Vagina (tissue), 2 donors: ENCODE data around the gene RASAL3. TPM values are rescaled to one million over a fixed set of nuclear protein-coding genes. Genes with fewer than 3 reads are reported as not detected.
A peak's percentile ranks its signal among the peaks of the same experiment; 100 is the strongest.

ENCODE experiments used
- DNase-seq, 2 donors: peaks; one replicate each; pipeline ENCODE4 v3.0.0-alpha.2; 2017; ENCODE audit errors: extremely low spot score in 2 of 2
- H3K27ac ChIP-seq: fragments of 200-600 bp; sonication (generic); one replicate; pipeline ENCODE4 v1.5.1; 2019
- H3K27me3 ChIP-seq: fragments of 200-600 bp; sonication (generic); one replicate; pipeline ENCODE4 v1.5.1; 2019
- H3K36me3 ChIP-seq, 2 donors: fragments of 200-600 bp; sonication (generic); one replicate each; pipeline ENCODE4 v1.5.1; 2017 to 2019
- H3K4me1 ChIP-seq: fragments of 200-600 bp; sonication (generic); one replicate; pipeline ENCODE4 v1.5.1; 2019
- H3K4me3 ChIP-seq, 2 donors: fragments of 200-600 bp; sonication (generic); 1 replicate in 1 of 2; 2 replicates in 1 of 2; pipeline ENCODE4 v1.5.1; 2016 to 2019
- H3K9me3 ChIP-seq: fragments of 200-600 bp; sonication (generic); one replicate; pipeline ENCODE4 v1.5.1; 2019
- CTCF ChIP-seq, 3 experiments: fragments of 450-650 bp in 2 of 3; fragments of 200-600 bp in 1 of 3; sonication (generic) in 1 of 3; IDR thresholded peaks; one replicate each; pipeline ENCODE4 v1.5.1; 2017 to 2019; ENCODE audit warnings: antibody characterized with exemption in 3 of 3, mild to moderate bottlenecking in 2 of 3, moderate library complexity in 2 of 3
- POLR2A ChIP-seq, 2 donors: fragments of 450-650 bp; IDR thresholded peaks; one replicate each; pipeline ENCODE4 v1.6.1; 2017; ENCODE audit warnings: antibody characterized with exemption in 2 of 2, mild to moderate bottlenecking in 2 of 2, moderate library complexity in 2 of 2
- POLR2AphosphoS5 ChIP-seq, 2 donors: sonication (generic); formaldehyde crosslinking; IDR thresholded peaks; one replicate each; pipeline ENCODE4 v1.9.0; 2017; ENCODE audit warnings: antibody characterized with exemption in 2 of 2, mild to moderate bottlenecking in 2 of 2, low read depth in 1 of 2; ENCODE audit not compliant: insufficient read depth in 1 of 2
- intact Hi-C: fragments of 100-400 bp; cut with DNase I; formaldehyde crosslinking; loops from one replicate; pipeline ENCODE4 v1.15.1; 2023
- total RNA-seq: library from RNA; depleted of rRNA; stranded (reverse); fragments of >200 nt; gene quantifications from one replicate; pipeline ENCODE4 v1.2.3, GENCODE V29; 2016

RASAL3 gene
- total RNA-seq, 1 donor from 2014 or later = 7.9 TPM

- no peak for DNase-seq
- Histone ChIP-seq H3K4me3 (peak overlapping the region; percentile 80 to 93), H3K27ac (no peak overlapping the region), H3K27me3 (no peaks in the 10 kb centered on the region), H3K9me3 (no peaks in the 10 kb centered on the region), H3K4me1 (peaks cover 69% of the 10 kb centered on the region), H3K36me3 (peaks cover 0 to 22% of the 10 kb centered on the region in 2 donors)
- TF ChIP-seq POLR2A (IDR thresholded peaks at IDR 0.05) (no peak), CTCF (IDR thresholded peaks at IDR 0.05) (no peak), POLR2AphosphoS5 (IDR thresholded peaks at IDR 0.05; ENCODE audit: insufficient read depth in 1 of 2, low read depth in 1 of 2) (no peak)
- intact Hi-C loops = no loop called here
These were observed 44.8 kb downstream of the RASAL3 start for GRCh38 chr19:15419413-15420025.

DNA sequence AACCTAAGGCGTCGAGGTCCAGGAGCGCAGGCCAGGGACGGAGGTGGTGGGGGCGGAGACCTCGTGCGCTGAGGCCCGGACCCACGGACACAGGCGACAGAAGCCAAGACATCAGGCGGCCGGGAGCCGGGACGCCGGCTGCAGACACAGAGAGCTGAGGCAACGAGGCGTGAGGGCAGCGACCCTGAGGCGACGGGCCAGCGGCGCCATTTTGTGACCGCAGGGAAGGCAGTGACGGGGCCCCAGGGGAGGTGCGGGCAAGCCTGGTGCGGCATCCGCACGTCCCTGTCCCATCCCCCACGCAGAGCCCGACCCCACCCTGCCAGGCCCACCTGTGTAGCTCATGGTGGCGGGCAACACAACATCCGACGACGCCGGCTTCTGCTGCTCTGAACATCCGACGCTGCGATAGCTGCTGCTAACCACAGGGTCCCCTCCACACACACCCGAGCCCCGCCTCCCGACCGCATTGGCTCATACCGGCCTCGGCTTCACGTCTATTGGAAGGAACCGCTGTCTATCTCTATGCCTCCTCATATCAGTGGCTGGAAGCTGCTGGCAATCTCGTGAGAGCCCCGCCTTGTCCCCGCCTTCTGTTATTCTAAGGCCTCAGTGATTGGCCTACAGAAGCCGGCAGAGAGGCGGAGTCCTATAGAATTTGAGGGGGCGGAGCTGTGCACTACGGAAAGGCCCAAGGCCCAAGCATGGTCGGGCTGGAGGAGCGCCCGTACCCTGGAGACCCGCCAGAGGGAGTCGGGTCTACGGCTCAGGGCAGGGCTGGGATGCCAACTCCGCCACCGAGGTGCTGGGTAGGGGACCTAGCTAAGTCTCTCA, 45.5 kb downstream of the RASAL3 start, which contains the start of gene AKAP8L:
TSS of gene AKAP8L (minus strand) at position 410 of the 834 bp plus-strand sequence. CDS start at position 345, 65 bp downstream.
- DNase-seq = peak; percentile 99
- TF ChIP-seq CTCF (IDR thresholded peaks at IDR 0.05) (peak in 1 of 3 experiments; percentile 66), POLR2A (IDR thresholded peaks at IDR 0.05) (peak in 1 of 2 donors; percentile 87), POLR2AphosphoS5 (IDR thresholded peaks at IDR 0.05; ENCODE audit: insufficient read depth in 1 of 2, low read depth in 1 of 2) (peak; percentile 98)
- Histone ChIP-seq H3K27me3 (no peaks in the 10 kb centered on the region), H3K4me3 (peak within 1 kb of the TSS; percentile 80 to 93), H3K4me1 (peaks cover 75% of the 10 kb centered on the region), H3K9me3 (no peaks in the 10 kb centered on the region), H3K27ac (peak within 1 kb of the TSS; percentile 82), H3K36me3 (peaks cover 0 to 15% of the 10 kb centered on the region in 2 donors)
- intact Hi-C loops = no loop called here

- DNase-seq = no peak
- peaks cover 81% of the 10 kb centered on the region for H3K4me1 ChIP-seq
- peak overlapping the region; percentile 82 for H3K27ac ChIP-seq
- no peaks in the 10 kb centered on the region for H3K9me3 ChIP-seq
- peaks cover 0 to 9% of the 10 kb centered on the region in 2 donors for H3K36me3 ChIP-seq
- peak overlapping the region; percentile 80 to 93 for H3K4me3 ChIP-seq
- no peaks in the 10 kb centered on the region for H3K27me3 ChIP-seq
- TF ChIP-seq POLR2AphosphoS5 (IDR thresholded peaks at IDR 0.05; ENCODE audit: insufficient read depth in 1 of 2, low read depth in 1 of 2) = no peak
- no peak for TF ChIP-seq CTCF (IDR thresholded peaks at IDR 0.05)
- TF ChIP-seq POLR2A (IDR thresholded peaks at IDR 0.05) = no peak
- intact Hi-C loops = no loop called here
These were observed 46.1 kb downstream of the RASAL3 start for GRCh38 chr19:15418231-15418578.

DNA sequence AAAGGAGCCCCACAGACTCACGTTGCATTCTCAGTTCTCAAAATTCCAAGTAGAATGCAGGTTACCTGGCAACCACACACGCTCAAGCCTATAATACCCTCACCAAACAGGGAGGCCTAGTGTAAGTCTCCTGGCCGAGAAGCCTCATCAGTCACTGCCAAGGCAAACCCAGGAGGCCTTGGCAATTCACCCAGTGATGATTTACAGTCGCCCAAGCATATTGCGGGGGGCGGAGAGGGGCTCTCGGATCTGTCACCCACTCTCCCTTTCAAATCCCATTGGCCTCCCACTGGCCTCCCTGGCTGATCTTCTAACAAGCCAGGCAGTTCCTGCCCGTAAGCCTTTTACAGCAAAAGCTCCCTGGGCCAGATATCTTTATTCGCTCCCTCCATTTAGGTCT, 46.6 kb downstream of the RASAL3 start:
- peak overlapping the region; percentile 82 for H3K27ac ChIP-seq
- DNase-seq = no peak
- H3K4me3 ChIP-seq = peak overlapping the region; percentile 80 to 93
- H3K27me3 ChIP-seq = no peaks in the 10 kb centered on the region
- no peak for TF ChIP-seq CTCF (IDR thresholded peaks at IDR 0.05)
- TF ChIP-seq POLR2AphosphoS5 (IDR thresholded peaks at IDR 0.05; ENCODE audit: insufficient read depth in 1 of 2, low read depth in 1 of 2) = no peak
- TF ChIP-seq POLR2A (IDR thresholded peaks at IDR 0.05) = no peak
- no peaks in the 10 kb centered on the region for H3K9me3 ChIP-seq
- H3K4me1 ChIP-seq = peaks cover 82% of the 10 kb centered on the region
- peaks cover 0 to 4% of the 10 kb centered on the region in 2 donors for H3K36me3 ChIP-seq
- intact Hi-C loops = no loop called here
